ENCODE measurements around the gene CHD9. TPM values are rescaled to one million over a fixed set of nuclear protein-coding genes. Genes with fewer than 3 reads are reported as not detected.

Gene CHD9
- total RNA-seq, 1 experiment from 2014 or later: 25.4 TPM

- ATAC-seq: no peak
- Histone ChIP-seq H3K9me3 (ENCODE audit: control insufficient read depth, insufficient read depth, low read depth, low read length) (no peaks in the 10 kb centered on the region), H3K27ac (ENCODE audit: low read length) (no peak overlapping the region), H3K27me3 (ENCODE audit: control insufficient read depth, insufficient read depth, low read length) (no peaks in the 10 kb centered on the region), H3K36me3 (ENCODE audit: control insufficient read depth, insufficient read depth, low read length) (no peaks in the 10 kb centered on the region), H3K4me1 (ENCODE audit: control insufficient read depth, insufficient read depth, low read length) (no peaks in the 10 kb centered on the region), H3K4me3 (ENCODE audit: low read depth in 2 of 2, low read length in 2 of 2) (no peak overlapping the region)
- POLR2A ChIA-PET: no interaction called here
- CTCF ChIA-PET: no interaction called here
- TF ChIP-seq TCF7L2 (IDR thresholded peaks at IDR 0.05; ENCODE audit: low read depth, low read length): no peak
- no peak for TF ChIP-seq POLR2AphosphoS5 (IDR thresholded peaks at IDR 0.05; ENCODE audit: low read depth, low read length)
- no peak for TF ChIP-seq SIN3A (IDR thresholded peaks at IDR 0.05; ENCODE audit: borderline replicate concordance, insufficient read depth, low read depth, low read length)
- no peak for TF ChIP-seq REST (IDR thresholded peaks at IDR 0.05; ENCODE audit: insufficient read depth in 1 of 2, low read depth in 2 of 2, low read length in 1 of 2)
- no peak for TF ChIP-seq CTCF (IDR thresholded peaks at IDR 0.05)
- no peak for DNase-seq (ENCODE audit: low read depth, low spot score)
- in situ Hi-C loops (cut with HindIII; ENCODE audit: low pct_unique_long_range_greater_than_20kb, low sequenced_read_pairs) (no loop called here), intact Hi-C loops (cut with micrococcal nuclease; ENCODE audit: unreplicated experiment) (no loop called here)
- no TSS peak for BruUV-seq (replicated peaks)
Observed at GRCh38 chr16:53034306-53034705, 20.5 kb upstream of the CHD9 start.

GRCh38 chr16:53035176-53035942 is 19.4 kb upstream of the CHD9 start:
- H3K27me3 ChIP-seq (ENCODE audit: control insufficient read depth, insufficient read depth, low read length): no peaks in the 10 kb centered on the region
- H3K4me1 ChIP-seq (ENCODE audit: control insufficient read depth, insufficient read depth, low read length): no peaks in the 10 kb centered on the region
- TF ChIP-seq SIN3A (IDR thresholded peaks at IDR 0.05; ENCODE audit: borderline replicate concordance, insufficient read depth, low read depth, low read length): no peak
- no peak for TF ChIP-seq CTCF (IDR thresholded peaks at IDR 0.05)
- no peak for TF ChIP-seq REST (IDR thresholded peaks at IDR 0.05; ENCODE audit: insufficient read depth in 1 of 2, low read depth in 2 of 2, low read length in 1 of 2)
- no peak for TF ChIP-seq TCF7L2 (IDR thresholded peaks at IDR 0.05; ENCODE audit: low read depth, low read length)
- TF ChIP-seq POLR2AphosphoS5 (IDR thresholded peaks at IDR 0.05; ENCODE audit: low read depth, low read length): no peak
- ATAC-seq (no peak), DNase-seq (ENCODE audit: low read depth, low spot score) (no peak)
- ChIA-PET CTCF (no interaction called here), POLR2A (no interaction called here)
- in situ Hi-C loops (cut with HindIII; ENCODE audit: low pct_unique_long_range_greater_than_20kb, low sequenced_read_pairs) (no loop called here), intact Hi-C loops (cut with micrococcal nuclease; ENCODE audit: unreplicated experiment) (no loop called here)
- BruUV-seq (replicated peaks): no TSS peak
- H3K36me3 ChIP-seq (ENCODE audit: control insufficient read depth, insufficient read depth, low read length): no peaks in the 10 kb centered on the region
- H3K4me3 ChIP-seq (ENCODE audit: low read depth in 2 of 2, low read length in 2 of 2): no peak overlapping the region
- no peaks in the 10 kb centered on the region for H3K9me3 ChIP-seq (ENCODE audit: control insufficient read depth, insufficient read depth, low read depth, low read length)
- H3K27ac ChIP-seq (ENCODE audit: low read length): no peak overlapping the region
